Gastroesophageal sphincter (tissue), 3 donors: ENCODE measurements around the gene CCR9.

Source experiments
- EP300 ChIP-seq: sonication (generic); formaldehyde crosslinking; IDR thresholded peaks from one replicate; pipeline ENCODE4 v1.6.1; 2017; ENCODE audit warnings: antibody characterized with exemption, mild to moderate bottlenecking
- POLR2A ChIP-seq, 2 donors: fragments of 450-650 bp; IDR thresholded peaks; one replicate each; pipeline ENCODE4 v1.6.1; 2017; ENCODE audit warnings: antibody characterized with exemption in 2 of 2, mild to moderate bottlenecking in 2 of 2, moderate library complexity in 1 of 2
- POLR2AphosphoS5 ChIP-seq: sonication (generic); formaldehyde crosslinking; IDR thresholded peaks from one replicate; pipeline ENCODE4 v1.6.1; 2017; ENCODE audit warnings: antibody characterized with exemption
- TF ChIP-seq, protein P1 (sequence below), 4 experiments: fragments of 200-600 bp in 2 of 4; fragments of 450-650 bp in 2 of 4; sonication (generic) in 1 of 4; IDR thresholded peaks; one replicate each; pipeline ENCODE4 v1.5.1; 2017 to 2019; ENCODE audit warnings: antibody characterized with exemption in 4 of 4, mild to moderate bottlenecking in 2 of 4, moderate library complexity in 2 of 4

- TF ChIP-seq, protein P1, sequence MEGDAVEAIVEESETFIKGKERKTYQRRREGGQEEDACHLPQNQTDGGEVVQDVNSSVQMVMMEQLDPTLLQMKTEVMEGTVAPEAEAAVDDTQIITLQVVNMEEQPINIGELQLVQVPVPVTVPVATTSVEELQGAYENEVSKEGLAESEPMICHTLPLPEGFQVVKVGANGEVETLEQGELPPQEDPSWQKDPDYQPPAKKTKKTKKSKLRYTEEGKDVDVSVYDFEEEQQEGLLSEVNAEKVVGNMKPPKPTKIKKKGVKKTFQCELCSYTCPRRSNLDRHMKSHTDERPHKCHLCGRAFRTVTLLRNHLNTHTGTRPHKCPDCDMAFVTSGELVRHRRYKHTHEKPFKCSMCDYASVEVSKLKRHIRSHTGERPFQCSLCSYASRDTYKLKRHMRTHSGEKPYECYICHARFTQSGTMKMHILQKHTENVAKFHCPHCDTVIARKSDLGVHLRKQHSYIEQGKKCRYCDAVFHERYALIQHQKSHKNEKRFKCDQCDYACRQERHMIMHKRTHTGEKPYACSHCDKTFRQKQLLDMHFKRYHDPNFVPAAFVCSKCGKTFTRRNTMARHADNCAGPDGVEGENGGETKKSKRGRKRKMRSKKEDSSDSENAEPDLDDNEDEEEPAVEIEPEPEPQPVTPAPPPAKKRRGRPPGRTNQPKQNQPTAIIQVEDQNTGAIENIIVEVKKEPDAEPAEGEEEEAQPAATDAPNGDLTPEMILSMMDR (IDR thresholded peaks at IDR 0.05): no peak
- TF ChIP-seq POLR2AphosphoS5: no peak
- TF ChIP-seq POLR2A (IDR thresholded peaks at IDR 0.05): no peak
- TF ChIP-seq EP300: no peak
These were observed 23.2 kb downstream of the CCR9 start for GRCh38 chr3:45909542-45909941.
